Skin epidermis (tissue), 12 donors: ENCODE results near the gene CTF1.

Experiments used
- H3K27ac ChIP-seq, 21 experiments: fragments of 200-600 bp; sonication (generic) in 11 of 21; one replicate each; pipeline ENCODE4 v1.5.0; 2020; ENCODE audit warnings: mild to moderate bottlenecking in 3 of 21, inconsistent platforms in 2 of 21, moderate library complexity in 2 of 21
- H3K4me3 ChIP-seq, 7 experiments: fragments of 200-600 bp; sonication (generic) in 2 of 7; one replicate each; pipeline ENCODE4 v1.5.0; 2020; ENCODE audit warnings: inconsistent platforms in 2 of 7, mild to moderate bottlenecking in 2 of 7, moderate library complexity in 1 of 7

Gene CTF1

GRCh38 chr16:30947859-30948666 lies 51.6 kb downstream of the CTF1 start:
- peak overlapping the region; percentile 65 to 94 (median 72) for H3K4me3 ChIP-seq
- peak overlapping the region; percentile 79 to 98 (median 93) for H3K27ac ChIP-seq

- H3K27ac ChIP-seq = peak within 1 kb of the TSS; percentile 79 to 98 (median 93)
- H3K4me3 ChIP-seq = peak within 1 kb of the TSS; percentile 65 to 94 (median 72)
These were observed 52.5 kb downstream of the CTF1 start, which contains the start of gene ORAI3 for GRCh38 chr16:30948667-30949649. TSS of gene ORAI3 (plus strand) at chr16:30949068. CDS start at chr16:30949290, 222 bp downstream.

- Histone ChIP-seq H3K27ac (peak overlapping the region; percentile 79 to 98 (median 93)), H3K4me3 (peak overlapping the region; percentile 65 to 94 (median 72))
These were observed 53.5 kb downstream of the CTF1 start for GRCh38 chr16:30949650-30950515.

- Histone ChIP-seq H3K4me3 (peak overlapping the region; percentile 65 to 94 (median 72)), H3K27ac (peak overlapping the region in 19 of 21 experiments; percentile 79 to 98 (median 93))
These were observed 54.2 kb downstream of the CTF1 start for GRCh38 chr16:30950516-30951065.

DNA sequence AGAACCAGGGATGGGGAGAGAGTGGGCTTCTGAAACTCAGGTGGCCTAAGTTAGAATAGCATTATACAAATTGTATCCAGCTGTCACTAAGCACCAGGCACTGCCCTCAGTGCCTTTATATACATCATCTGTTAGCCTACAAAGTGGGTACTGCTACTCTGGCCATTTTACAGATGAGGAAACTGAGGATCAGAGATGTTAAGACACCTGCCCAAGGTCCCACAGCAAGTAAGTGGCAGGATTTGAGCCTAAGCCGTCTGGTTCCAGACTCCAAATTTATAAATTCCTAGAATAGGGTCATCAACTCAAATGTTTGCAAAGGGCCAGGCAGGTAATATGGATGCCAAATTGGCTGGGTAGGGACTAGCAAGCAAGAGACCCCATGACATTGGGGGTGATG lies 54.8 kb downstream of the CTF1 start:
- H3K4me3 ChIP-seq = peak overlapping the region in 1 of 7 experiments; percentile 70

GRCh38 chr16:30951750-30952149 lies 55.3 kb downstream of the CTF1 start:
- H3K4me3 ChIP-seq = no peak overlapping the region
- H3K27ac ChIP-seq = peak overlapping the region in 4 of 21 experiments; percentile 5 to 92 (median 62)

More for the DNA sequence above, 54.8 kb downstream of the CTF1 start:
- H3K27ac ChIP-seq = peak overlapping the region in 7 of 21 experiments; percentile 5 to 92 (median 87)

- H3K4me3 ChIP-seq = no peak overlapping the region
- H3K27ac ChIP-seq = peak overlapping the region in 3 of 21 experiments; percentile 1 to 50 (median 14)
These were observed 56.7 kb downstream of the CTF1 start for GRCh38 chr16:30953111-30953510.
